Panc1 (cell line): Measurements from ENCODE around the gene LRRC8B. TPM values are rescaled to one million over a fixed set of nuclear protein-coding genes. Genes with fewer than 3 reads are reported as not detected.

Experiments
- ATAC-seq: fragments of 200-7000 bp; cut with Tn5 transposase; 2 replicates; pipeline ENCODE4 v1.9.1; 2020; ENCODE audit warnings: mild to moderate bottlenecking, moderate library complexity
- BruUV-seq: library from RNA; stranded (reverse); fragments of 400-500 nt; replicated peaks from 2 replicates; lab custom pipeline; 2021; lab: Mats Ljungman, UMichigan
- CTCF ChIA-PET: fragments of 300-600 bp; sonication (Branson Sonifier 250); formaldehyde crosslinking; loops from one replicate; lab custom pipeline; 2022; ENCODE audit warnings: antibody characterized with exemption; lab: Charles Lee
- POLR2A ChIA-PET: fragments of 300-600 bp; sonication (Branson Sonifier 250); formaldehyde crosslinking; loops from one replicate; lab custom pipeline; 2022; ENCODE audit warnings: antibody characterized with exemption; lab: Charles Lee
- DNase-seq: peaks from one replicate; pipeline ENCODE4 v3.0.0-alpha.2; 2010; ENCODE audit warnings: low read depth, low spot score
- H3K27ac ChIP-seq: 2 replicates; pipeline ENCODE4 v1.5.1; 2011; ENCODE audit warnings: mild to moderate bottlenecking, low read length, inconsistent platforms
- H3K27me3 ChIP-seq: fragments of 200-500 bp; sonication (Bioruptor generic); 2 replicates; pipeline ENCODE4 v1.6.0; 2014; ENCODE audit warnings: low read length, inconsistent platforms; ENCODE audit not compliant: control insufficient read depth, insufficient read depth
- H3K36me3 ChIP-seq: fragments of 200-500 bp; sonication (Bioruptor generic); 2 replicates; pipeline ENCODE4 v1.5.1; 2014; ENCODE audit warnings: inconsistent platforms, mild to moderate bottlenecking, low read length, moderate library complexity; ENCODE audit not compliant: control insufficient read depth, insufficient read depth
- H3K4me1 ChIP-seq: 2 replicates; pipeline ENCODE4 v1.5.1; 2011; ENCODE audit warnings: inconsistent platforms, mild to moderate bottlenecking, low read length, moderate library complexity; ENCODE audit not compliant: control insufficient read depth, insufficient read depth
- H3K4me3 ChIP-seq, 2 experiments: 2 replicates each; pipeline ENCODE4 v1.5.1; 2011 to 2012; ENCODE audit warnings: low read depth in 2 of 2, low read length in 2 of 2, mild to moderate bottlenecking in 2 of 2, inconsistent platforms in 1 of 2, moderate library complexity in 1 of 2
- H3K9me3 ChIP-seq: fragments of 200-500 bp; sonication (Bioruptor generic); 2 replicates; pipeline ENCODE4 v1.5.1; 2014; ENCODE audit warnings: low read depth, mild to moderate bottlenecking, inconsistent platforms, low read length, moderate library complexity; ENCODE audit not compliant: control insufficient read depth, insufficient read depth
- POLR2AphosphoS5 ChIP-seq: IDR thresholded peaks from 2 replicates; pipeline ENCODE4 v1.6.1; 2012; ENCODE audit warnings: mild to moderate bottlenecking, low read depth, low read length, moderate library complexity
- SIN3A ChIP-seq: IDR thresholded peaks from 2 replicates; pipeline ENCODE4 v1.6.1; 2012; ENCODE audit warnings: low read depth, mild to moderate bottlenecking, low read length, moderate library complexity, borderline replicate concordance; ENCODE audit not compliant: insufficient read depth
- TCF7L2 ChIP-seq: IDR thresholded peaks from 2 replicates; pipeline ENCODE4 v1.6.1; 2011; ENCODE audit warnings: mild to moderate bottlenecking, low read depth, low read length, inconsistent platforms
- in situ Hi-C: cut with HindIII; loops from 2 replicates; pipeline ENCODE4 v1.10.0; 2016; ENCODE audit warnings: low sequenced_read_pairs, low pct_unique_long_range_greater_than_20kb
- intact Hi-C: fragments of 100-400 bp; cut with micrococcal nuclease; formaldehyde crosslinking; loops from one replicate; pipeline ENCODE4 v1.10.0; 2022; ENCODE audit not compliant: unreplicated experiment
- total RNA-seq: library from RNA; stranded (reverse); gene quantifications from one replicate; pipeline ENCODE4 v1.2.1, GENCODE V29; 2021; ENCODE audit not compliant: unreplicated experiment
- TF ChIP-seq, protein P1 (sequence below): fragments of 450-650 bp; IDR thresholded peaks from 2 replicates; pipeline ENCODE4 v1.5.1; 2017; ENCODE audit warnings: mild to moderate bottlenecking
- TF ChIP-seq, protein P2 (sequence below), 2 experiments: IDR thresholded peaks; 2 replicates each; pipeline ENCODE4 v1.6.1; 2011 to 2012; ENCODE audit warnings: low read depth in 2 of 2, control low read depth in 1 of 2, low read length in 1 of 2, mild to moderate bottlenecking in 1 of 2, moderate library complexity in 1 of 2; ENCODE audit not compliant: insufficient read depth in 1 of 2

The LRRC8B gene
- total RNA-seq, 1 experiment from 2014 or later, result 27.3 TPM

DNA sequence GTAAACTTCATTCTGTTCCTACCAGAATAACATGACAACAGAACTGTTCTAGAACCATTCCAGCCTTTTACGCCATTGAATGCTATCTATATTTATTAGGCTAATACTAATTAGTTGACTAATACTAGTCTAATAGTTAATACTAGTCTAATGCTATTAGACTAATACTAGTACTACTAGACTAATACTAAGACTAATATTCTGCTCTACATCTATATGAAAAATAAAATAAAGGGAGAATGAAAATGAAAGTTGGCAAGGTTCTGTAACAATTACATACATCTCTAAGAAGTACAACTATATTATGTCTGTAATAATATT, 40.9 kb upstream of the LRRC8B start:
- Histone ChIP-seq H3K36me3 (no peaks in the 10 kb centered on the region), H3K9me3 (no peaks in the 10 kb centered on the region), H3K4me3 (no peak overlapping the region), H3K27me3 (peaks cover 8% of the 10 kb centered on the region; the same call in 1 of the 2 replicates), H3K27ac (no peak overlapping the region), H3K4me1 (no peaks in the 10 kb centered on the region)
- CTCF ChIA-PET, result interaction anchor here (0.6 to 2.3 kb wide), 8 partner anchors 14 to 510 kb away, joined by 3 to 16 read pairs (median 3); no protein-coding TSS in a partner anchor
- intact Hi-C loops (loop anchor here (1.0 kb wide), 2 partner anchors 116 to 280 kb away; no protein-coding TSS in a partner anchor), in situ Hi-C loops (no loop called here)
- TF ChIP-seq TCF7L2, result no peak
- no peak for TF ChIP-seq SIN3A
- no peak for TF ChIP-seq POLR2AphosphoS5
- TF ChIP-seq, protein P1, sequence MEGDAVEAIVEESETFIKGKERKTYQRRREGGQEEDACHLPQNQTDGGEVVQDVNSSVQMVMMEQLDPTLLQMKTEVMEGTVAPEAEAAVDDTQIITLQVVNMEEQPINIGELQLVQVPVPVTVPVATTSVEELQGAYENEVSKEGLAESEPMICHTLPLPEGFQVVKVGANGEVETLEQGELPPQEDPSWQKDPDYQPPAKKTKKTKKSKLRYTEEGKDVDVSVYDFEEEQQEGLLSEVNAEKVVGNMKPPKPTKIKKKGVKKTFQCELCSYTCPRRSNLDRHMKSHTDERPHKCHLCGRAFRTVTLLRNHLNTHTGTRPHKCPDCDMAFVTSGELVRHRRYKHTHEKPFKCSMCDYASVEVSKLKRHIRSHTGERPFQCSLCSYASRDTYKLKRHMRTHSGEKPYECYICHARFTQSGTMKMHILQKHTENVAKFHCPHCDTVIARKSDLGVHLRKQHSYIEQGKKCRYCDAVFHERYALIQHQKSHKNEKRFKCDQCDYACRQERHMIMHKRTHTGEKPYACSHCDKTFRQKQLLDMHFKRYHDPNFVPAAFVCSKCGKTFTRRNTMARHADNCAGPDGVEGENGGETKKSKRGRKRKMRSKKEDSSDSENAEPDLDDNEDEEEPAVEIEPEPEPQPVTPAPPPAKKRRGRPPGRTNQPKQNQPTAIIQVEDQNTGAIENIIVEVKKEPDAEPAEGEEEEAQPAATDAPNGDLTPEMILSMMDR, result no peak
- TF ChIP-seq, protein P2, sequence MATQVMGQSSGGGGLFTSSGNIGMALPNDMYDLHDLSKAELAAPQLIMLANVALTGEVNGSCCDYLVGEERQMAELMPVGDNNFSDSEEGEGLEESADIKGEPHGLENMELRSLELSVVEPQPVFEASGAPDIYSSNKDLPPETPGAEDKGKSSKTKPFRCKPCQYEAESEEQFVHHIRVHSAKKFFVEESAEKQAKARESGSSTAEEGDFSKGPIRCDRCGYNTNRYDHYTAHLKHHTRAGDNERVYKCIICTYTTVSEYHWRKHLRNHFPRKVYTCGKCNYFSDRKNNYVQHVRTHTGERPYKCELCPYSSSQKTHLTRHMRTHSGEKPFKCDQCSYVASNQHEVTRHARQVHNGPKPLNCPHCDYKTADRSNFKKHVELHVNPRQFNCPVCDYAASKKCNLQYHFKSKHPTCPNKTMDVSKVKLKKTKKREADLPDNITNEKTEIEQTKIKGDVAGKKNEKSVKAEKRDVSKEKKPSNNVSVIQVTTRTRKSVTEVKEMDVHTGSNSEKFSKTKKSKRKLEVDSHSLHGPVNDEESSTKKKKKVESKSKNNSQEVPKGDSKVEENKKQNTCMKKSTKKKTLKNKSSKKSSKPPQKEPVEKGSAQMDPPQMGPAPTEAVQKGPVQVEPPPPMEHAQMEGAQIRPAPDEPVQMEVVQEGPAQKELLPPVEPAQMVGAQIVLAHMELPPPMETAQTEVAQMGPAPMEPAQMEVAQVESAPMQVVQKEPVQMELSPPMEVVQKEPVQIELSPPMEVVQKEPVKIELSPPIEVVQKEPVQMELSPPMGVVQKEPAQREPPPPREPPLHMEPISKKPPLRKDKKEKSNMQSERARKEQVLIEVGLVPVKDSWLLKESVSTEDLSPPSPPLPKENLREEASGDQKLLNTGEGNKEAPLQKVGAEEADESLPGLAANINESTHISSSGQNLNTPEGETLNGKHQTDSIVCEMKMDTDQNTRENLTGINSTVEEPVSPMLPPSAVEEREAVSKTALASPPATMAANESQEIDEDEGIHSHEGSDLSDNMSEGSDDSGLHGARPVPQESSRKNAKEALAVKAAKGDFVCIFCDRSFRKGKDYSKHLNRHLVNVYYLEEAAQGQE (IDR thresholded peaks at IDR 0.05; ENCODE audit: insufficient read depth in 1 of 2, low read depth in 2 of 2, low read length in 1 of 2), result no peak
- POLR2A ChIA-PET, result no interaction called here
- no TSS peak for BruUV-seq
- DNase-seq, result no peak
- ATAC-seq, result no peak

DNA sequence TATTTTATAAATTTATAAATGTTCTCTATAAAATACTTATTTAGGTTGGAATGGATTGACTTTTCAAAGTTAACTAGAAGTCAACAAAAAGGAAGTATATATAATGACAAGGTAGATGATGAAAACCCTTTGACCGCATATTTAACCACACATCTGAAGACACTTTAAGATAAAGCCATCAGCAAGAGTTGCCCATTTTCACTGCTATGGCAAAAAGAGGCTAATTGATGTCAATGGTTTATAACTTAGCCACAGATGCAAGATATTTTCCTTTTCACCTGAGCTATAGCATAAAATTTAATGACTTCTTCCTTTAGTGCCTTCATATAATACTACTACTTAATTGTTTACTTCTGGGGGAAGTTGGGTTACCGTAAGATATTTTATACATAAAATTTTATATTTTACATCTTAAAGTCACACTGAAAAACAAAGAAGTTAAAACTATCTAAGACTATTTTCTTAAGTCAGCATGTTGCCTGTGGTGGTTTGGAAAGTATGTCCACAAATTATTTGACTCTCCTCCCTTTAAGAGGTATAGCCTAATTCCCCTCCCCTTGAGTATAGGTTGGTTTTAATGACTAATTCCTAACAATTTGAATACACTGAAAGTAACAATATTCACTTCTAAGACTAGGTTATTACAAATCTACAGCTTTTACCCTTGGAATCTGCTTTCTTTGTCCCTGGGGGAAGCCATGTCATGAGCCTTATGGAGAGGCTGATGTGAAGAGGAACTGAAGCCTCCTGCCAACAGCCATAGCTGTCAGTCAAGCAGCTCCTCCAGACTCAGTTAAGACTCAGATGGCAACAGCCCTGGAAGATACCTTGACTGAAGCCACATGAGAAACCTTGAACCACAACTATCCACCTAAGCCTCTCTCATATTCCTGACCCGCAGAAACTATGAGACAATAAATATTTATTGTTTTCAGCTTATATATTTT, 40.3 kb upstream of the LRRC8B start:
- ATAC-seq, result no peak
- Histone ChIP-seq H3K27me3 (peaks cover 8% of the 10 kb centered on the region; the same call in 1 of the 2 replicates), H3K27ac (no peak overlapping the region), H3K9me3 (no peaks in the 10 kb centered on the region), H3K4me1 (no peaks in the 10 kb centered on the region), H3K4me3 (no peak overlapping the region), H3K36me3 (no peaks in the 10 kb centered on the region)
- ChIA-PET POLR2A (no interaction called here), CTCF (interaction anchor here (1.0 to 2.3 kb wide), 4 partner anchors 13 to 278 kb away, joined by 3 to 16 read pairs (median 5); no protein-coding TSS in a partner anchor)
- TF ChIP-seq, protein P1, result no peak
- no peak for TF ChIP-seq TCF7L2
- no peak for TF ChIP-seq POLR2AphosphoS5
- no peak for TF ChIP-seq SIN3A
- TF ChIP-seq, protein P2 (IDR thresholded peaks at IDR 0.05; ENCODE audit: insufficient read depth in 1 of 2, low read depth in 2 of 2, low read length in 1 of 2), result no peak
- BruUV-seq, result no TSS peak
- in situ Hi-C loops, result no loop called here
- DNase-seq, result no peak
- intact Hi-C loops, result no loop called here
